Cardiac muscle cell (in vitro differentiated cells and primary cell): ENCODE measurements around the gene ZRANB1. TPM values are rescaled to one million over a fixed set of nuclear protein-coding genes. Genes with fewer than 3 reads are reported as not detected.
A peak's percentile ranks its signal among the peaks of the same experiment; 100 is the strongest.

Experiments used
- DNase-seq, 2 donors: peaks; one replicate each; pipeline versions ENCODE4 v3.0.0 to v3.0.0-alpha.2; 2010 to 2017; ENCODE audit warnings: low read depth in 1 of 2, low spot score in 1 of 2
- H3K27ac ChIP-seq: fragments of 200-600 bp; sonication (generic); 2 replicates; pipeline ENCODE4 v1.5.1; 2016
- H3K27me3 ChIP-seq: fragments of 200-600 bp; sonication (generic); 2 replicates; pipeline ENCODE4 v1.6.0; 2016; ENCODE audit warnings: control low read depth
- H3K36me3 ChIP-seq: fragments of 200-600 bp; sonication (generic); 2 replicates; pipeline ENCODE4 v1.5.1; 2016; ENCODE audit warnings: control low read depth
- H3K4me1 ChIP-seq: fragments of 200-600 bp; sonication (generic); 2 replicates; pipeline ENCODE4 v1.8.1; 2017; ENCODE audit warnings: low read depth, mild to moderate bottlenecking, mixed run types
- H3K4me3 ChIP-seq: fragments of 200-600 bp; sonication (generic); 2 replicates; pipeline ENCODE4 v1.5.1; 2016; ENCODE audit warnings: mild to moderate bottlenecking
- H3K9me3 ChIP-seq: fragments of 200-600 bp; sonication (generic); 2 replicates; pipeline ENCODE4 v1.5.1; 2017; ENCODE audit warnings: low read depth, mild to moderate bottlenecking, control low read depth
- CTCF ChIP-seq: IDR thresholded peaks from 2 replicates; pipeline ENCODE4 v1.5.1; 2012; ENCODE audit warnings: low read depth, mild to moderate bottlenecking, low read length
- polyA plus RNA-seq: library from polyadenylated mRNA; unstranded; fragments of >200 nt; fragmentation: Nextera tagmentation; extraction: Ambion mirVana; gene quantifications from 2 replicates; pipeline ENCODE4 v1.2.1, GENCODE V29; 2016
- total RNA-seq: library from RNA; depleted of rRNA; stranded (reverse); fragments of >200 nt; gene quantifications from 2 replicates; pipeline ENCODE4 v1.2.3, GENCODE V29; 2016

ZRANB1 gene
- total and polyA plus RNA-seq, 2 experiments from 2014 or later = 11.0 to 20.9 TPM

GRCh38 chr10:124939290-124939689 is 2.6 kb upstream of the ZRANB1 start:
- Histone ChIP-seq H3K4me3 (no peak overlapping the region), H3K27me3 (no peaks in the 10 kb centered on the region), H3K36me3 (no peaks in the 10 kb centered on the region), H3K4me1 (peaks cover 40% of the 10 kb centered on the region), H3K9me3 (no peaks in the 10 kb centered on the region), H3K27ac (peak overlapping the region; percentile 78)
- no peak for DNase-seq
- no peak for TF ChIP-seq CTCF

GRCh38 chr10:124942317-124943169 is 620 bp downstream of the ZRANB1 start:
- Histone ChIP-seq H3K9me3 (no peaks in the 10 kb centered on the region), H3K27ac (peak overlapping the region; percentile 51), H3K27me3 (no peaks in the 10 kb centered on the region), H3K4me3 (no peak overlapping the region), H3K4me1 (peaks cover 47% of the 10 kb centered on the region), H3K36me3 (no peaks in the 10 kb centered on the region)
- no peak for DNase-seq
- no peak for TF ChIP-seq CTCF

- Histone ChIP-seq H3K36me3 (no peaks in the 10 kb centered on the region), H3K27ac (peak overlapping the region; percentile 47)
- no peak for TF ChIP-seq CTCF
These were observed 1.6 kb downstream of the ZRANB1 start for GRCh38 chr10:124943301-124944092.

GRCh38 chr10:124944982-124945381 is 3.1 kb downstream of the ZRANB1 start:
- peak in 1 of 2 donors; percentile 65 for DNase-seq
- no peak for TF ChIP-seq CTCF
- H3K27ac ChIP-seq = no peak overlapping the region
- H3K4me1 ChIP-seq = peaks cover 43% of the 10 kb centered on the region
- no peaks in the 10 kb centered on the region for H3K36me3 ChIP-seq
- H3K27me3 ChIP-seq = no peaks in the 10 kb centered on the region
- no peak overlapping the region for H3K4me3 ChIP-seq
- no peaks in the 10 kb centered on the region for H3K9me3 ChIP-seq

More at GRCh38 chr10:124943301-124944092, 1.6 kb downstream of the ZRANB1 start:
- Histone ChIP-seq H3K4me1 (peaks cover 50% of the 10 kb centered on the region), H3K4me3 (no peak overlapping the region), H3K27me3 (no peaks in the 10 kb centered on the region), H3K9me3 (no peaks in the 10 kb centered on the region)
- DNase-seq = peak in 1 of 2 donors; percentile 68

- Histone ChIP-seq H3K4me1 (peaks cover 30% of the 10 kb centered on the region), H3K4me3 (no peak overlapping the region), H3K27ac (peak overlapping the region; percentile 4), H3K9me3 (no peaks in the 10 kb centered on the region), H3K36me3 (no peaks in the 10 kb centered on the region), H3K27me3 (no peaks in the 10 kb centered on the region)
- DNase-seq = no peak
- no peak for TF ChIP-seq CTCF
These were observed 5.0 kb downstream of the ZRANB1 start for GRCh38 chr10:124946945-124947344.
